COLO668 (cell line): ENCODE data around the gene LPCAT1.
"Not testable (repeated sequence)": the region's sequence is repeated elsewhere in the genome, so short reads cannot be mapped to it uniquely, and the experiment has no call there.

ENCODE experiments used
- DNase-seq: peaks from one replicate; lab custom pipeline; 2025; ENCODE audit not compliant: unreplicated experiment; lab: John Stamatoyannopoulos, UW

Gene LPCAT1

DNA sequence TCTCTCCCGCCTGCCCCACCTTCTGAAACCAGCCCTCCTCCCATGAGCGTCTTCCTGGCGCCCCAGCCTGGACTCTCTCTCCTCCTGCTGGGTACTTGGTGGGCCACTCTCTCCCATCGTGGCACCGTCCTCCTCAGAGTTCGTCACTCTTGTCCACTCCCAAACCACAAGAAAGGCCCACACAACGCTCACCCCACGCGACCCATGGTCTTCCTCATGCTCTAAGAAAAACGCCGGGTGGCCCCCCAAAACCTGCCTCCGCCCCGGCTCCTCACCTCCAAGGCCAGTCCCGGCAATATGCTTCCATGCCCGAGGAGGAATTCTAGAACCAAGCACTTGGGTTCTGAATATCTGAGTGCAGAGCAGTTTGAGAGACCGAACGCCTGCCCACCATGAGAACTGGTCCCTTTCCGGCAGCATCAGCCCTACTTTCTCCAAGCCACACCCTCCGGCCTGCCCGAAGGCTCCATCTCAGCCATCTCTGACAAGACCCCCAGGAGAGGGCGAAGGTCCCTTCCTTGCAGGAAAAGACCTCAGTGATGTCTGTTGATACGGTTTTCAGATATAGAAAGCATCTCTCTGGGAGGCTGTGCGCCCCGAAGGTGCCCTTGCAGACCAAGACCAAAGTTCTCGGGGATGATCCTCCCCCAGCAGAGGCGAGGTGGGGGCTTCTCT, 93.5 kb downstream of the LPCAT1 start:
- DNase-seq, result no peak

DNA sequence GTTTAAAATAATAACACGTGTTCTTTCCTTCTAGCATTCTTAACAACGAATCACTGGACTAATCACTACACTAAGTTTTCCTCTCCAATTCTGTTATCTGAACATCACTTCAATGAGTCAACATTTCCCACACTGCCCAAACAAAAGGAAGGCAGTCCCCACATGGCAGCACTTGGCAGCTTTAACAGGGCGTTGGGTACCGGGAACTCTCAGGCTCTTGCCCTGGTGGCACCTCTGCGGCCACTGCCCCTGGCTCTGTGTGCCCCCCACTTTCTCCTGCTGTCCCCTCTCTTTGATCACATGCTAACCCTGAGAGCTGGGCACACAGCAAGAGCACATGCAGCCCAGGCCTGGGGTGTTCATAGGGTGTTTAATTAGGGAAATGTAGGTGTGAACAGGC, 94.3 kb downstream of the LPCAT1 start:
- peak; percentile 46 for DNase-seq

DNA sequence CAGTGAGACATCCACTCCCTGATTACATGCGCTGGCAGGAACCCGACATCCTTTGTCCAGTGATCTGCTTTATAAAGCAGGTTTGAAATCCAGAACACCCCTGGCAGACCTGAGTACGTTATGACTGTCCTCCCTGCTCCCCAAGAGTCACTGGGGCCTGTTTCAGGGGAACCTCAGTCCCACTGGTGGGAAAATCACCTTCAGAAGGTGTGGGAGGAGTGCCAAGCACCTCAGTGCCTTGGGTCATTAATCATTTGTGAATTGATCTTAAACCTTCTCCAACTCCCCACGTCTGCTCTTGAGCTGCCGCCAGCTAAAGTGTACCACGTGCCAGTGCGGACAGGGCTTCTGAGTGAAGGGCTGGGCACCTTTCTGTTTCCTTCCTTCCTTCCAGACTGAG, 94.7 kb downstream of the LPCAT1 start:
- DNase-seq, result peak; percentile 78

DNA sequence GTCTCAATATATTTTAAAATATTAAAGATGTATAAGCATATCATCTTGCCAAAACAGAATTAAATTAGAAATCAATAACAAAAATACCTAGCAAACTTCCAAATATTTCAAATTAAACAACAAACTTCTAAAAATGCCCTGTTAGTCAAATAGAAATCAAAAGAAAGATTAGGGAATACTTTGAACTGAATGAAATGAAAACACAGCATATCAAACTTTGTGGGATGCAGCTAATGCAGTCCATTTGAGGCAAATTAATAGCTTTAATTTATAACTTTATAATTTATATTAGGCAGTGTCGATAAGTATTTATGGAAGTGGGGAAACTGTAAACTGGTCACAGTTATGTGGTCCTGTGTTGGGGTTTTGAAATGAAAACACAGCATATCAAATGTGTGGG, 95.7 kb downstream of the LPCAT1 start:
- DNase-seq, result no peak

DNA sequence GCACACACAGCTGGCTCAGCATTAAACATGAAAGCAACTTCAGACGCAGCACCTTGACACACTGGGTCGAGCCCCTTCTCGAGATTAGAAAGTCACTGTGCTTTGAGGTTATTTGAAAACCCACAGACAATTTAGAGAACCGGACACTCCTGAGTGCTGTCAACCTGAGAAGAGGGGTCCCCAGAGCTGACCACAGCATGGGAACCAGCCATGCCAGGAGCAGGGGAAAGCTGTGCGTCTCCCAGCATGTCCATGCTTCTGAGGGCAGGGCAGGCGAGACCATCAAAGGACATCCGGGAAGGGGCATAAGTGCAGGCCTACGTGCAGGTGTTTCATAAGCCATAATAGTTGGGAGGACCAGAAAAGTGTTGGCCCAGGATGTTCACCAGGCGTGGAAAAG, 99.0 kb downstream of the LPCAT1 start:
- no peak for DNase-seq

DNA sequence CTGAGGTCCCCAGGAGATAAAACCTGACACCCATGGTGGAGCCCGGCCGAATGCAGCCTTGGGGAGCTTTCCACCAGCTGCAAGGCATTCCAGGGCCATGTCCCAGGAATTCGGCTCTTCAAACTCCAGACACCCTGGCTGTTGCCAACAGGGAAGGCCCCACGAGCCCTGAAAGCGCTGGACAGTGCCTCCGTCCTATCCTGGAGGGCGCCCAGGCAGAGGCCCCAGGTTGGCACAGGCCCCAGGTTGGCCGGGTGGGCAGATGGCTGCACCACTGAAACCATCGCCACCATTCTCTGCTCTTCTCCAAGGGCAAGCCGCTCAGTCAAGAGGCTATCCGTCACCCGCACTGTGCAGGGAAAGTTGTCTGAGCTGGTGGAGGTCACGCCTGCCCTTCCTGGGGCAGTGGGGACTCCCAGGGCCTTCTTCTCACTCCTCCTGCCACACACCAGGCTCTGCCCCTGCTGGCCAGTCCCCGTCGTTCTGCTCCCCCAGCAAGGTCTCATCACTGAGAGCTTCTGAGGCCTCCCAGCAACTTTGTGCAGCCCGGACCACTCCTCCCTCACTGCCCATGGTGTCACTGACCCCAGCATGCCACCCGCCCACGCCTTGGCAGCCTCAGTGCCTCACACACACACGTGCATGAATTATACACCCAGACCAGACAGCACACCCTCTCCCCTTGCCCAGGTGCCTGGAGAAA, 99.7 kb downstream of the LPCAT1 start:
- no peak for DNase-seq

DNA sequence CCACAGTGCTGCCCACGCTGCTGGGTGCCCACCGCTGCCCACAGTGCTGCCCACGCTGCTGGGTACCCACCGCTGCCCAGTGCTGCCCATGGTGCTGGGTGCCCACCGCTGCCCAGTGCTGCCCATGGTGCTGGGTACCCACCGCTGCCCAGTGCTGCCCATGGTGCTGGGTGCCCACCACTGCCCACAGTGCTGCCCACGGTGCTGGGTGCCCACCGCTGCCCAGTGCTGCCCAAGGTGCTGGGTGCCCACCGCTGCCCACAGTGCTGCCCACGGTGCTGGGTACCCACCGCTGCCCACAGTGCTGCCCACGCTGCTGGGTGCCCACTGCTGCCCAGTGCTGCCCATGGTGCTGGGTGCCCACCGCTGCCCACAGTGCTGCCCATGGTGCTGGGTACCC, 101.2 kb downstream of the LPCAT1 start:
- DNase-seq, result not testable (repeated sequence)

DNA sequence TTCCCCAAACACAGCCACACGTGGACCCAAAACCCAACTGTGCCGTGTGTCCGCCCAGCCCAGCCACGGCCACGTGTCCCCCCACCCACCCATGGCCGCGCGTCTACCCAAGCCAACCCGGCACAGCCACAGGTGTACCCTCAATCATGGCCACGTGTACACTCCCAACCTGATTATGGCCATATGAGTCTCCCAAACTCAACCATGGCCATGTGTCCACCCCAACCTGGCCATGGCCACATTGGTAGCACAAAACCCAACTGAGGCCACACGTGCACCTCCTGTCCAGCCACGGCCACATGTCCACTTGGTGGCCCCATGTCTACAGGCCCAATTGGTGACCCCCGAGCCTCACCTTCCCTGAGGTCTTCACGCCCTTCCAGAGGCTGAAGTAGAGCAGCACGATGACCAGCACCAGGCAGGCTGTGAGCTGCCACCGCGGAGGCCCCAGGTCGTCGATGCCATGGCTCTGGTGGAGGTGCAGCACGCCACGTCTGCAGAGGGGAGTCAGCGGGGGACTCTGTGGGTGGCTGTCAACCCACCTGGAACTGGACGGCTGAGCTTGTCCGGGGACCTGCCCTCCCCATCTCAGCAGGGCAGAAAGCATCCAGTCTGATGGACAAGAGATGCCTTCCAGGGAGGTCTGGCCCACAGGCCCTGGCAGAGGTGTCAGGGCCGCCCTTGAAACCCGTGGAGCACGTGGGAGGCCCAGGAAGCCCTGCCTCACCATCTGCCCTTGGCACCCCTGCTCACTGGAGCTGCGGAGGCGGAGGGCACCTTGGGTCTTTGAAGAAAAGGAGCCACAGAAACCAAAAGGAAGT, 102.0 kb downstream of the LPCAT1 start:
- DNase-seq, result no peak

DNA sequence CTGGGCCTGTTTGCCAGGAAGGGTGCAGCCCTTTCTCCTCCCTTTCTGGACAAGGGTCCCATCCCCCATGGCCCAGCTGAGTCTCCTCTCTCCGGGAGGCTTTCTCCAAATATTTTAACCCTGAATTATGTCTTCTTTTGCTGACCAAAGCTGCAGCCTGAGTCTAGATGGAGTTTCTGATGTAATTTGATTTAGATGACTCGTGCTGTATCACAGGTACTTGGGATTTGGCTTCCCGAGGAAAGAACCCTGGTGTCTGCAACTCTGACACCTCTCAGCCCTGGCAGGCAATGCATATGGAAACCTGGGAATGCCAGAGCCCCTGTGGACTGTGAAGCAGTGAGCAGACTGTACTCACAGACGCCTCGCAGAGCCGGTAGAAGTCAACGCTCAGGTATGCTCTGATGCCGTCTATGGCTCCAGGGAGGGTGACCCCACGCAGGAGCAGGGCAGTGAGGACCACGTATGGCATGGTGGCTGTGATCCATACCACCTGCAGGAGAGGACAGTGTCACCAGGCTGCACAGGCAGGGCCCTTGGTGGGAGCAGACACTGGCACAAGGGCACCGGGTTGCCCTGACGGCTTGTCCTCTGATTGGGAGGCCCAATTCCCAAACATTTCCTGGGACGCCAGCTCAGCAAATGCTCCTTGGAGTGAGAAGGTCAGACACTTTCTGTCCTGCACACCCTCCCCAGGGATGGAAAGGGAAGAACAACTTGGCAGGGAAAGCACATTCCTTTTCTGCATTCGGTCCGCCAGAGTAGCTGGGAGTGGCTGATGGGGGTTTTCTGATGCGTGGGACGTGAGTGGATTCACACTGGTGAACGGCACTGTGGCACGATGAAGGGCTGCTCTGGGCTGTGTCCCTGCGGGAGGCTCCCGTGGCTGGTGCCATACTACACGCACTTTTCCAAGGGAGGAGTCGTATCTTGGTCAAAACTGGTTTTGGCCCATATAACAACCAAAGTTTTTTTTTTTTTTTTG, 103.3 kb downstream of the LPCAT1 start:
- no peak for DNase-seq

DNA sequence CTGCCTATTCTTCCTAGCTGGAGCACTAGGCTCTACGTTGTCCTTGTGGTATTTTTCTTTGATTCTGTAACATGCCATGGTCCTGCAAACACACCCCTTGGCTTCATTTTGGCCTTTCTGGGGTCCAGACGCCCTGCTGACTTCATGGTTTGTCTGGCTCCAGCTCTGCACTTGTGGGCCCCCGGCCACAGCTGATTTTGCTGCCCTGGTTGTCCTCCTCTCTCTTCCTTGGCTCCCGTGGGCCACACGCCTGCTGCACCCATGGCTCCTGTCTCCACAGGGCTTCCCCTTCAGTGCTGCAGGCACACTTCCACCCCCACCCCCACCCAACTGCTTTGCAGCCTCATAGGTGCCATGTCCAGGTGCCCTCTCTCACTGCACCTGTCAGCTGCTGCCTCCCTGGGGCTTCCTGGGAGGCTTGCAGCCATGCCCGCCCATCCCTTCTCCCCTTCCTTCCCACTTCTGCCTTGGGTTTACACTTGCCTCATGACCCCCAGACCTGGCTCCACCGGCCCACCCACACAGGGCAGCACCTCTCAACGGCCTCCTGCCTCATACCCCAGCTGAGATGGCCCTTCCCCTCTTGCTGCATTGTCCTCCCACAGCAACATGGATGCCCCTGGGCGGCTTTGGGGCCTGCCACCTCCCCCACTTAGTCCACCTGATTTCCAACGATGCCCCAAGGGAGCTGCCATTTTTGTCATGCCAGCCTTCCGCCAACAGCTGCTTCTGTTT, 104.1 kb downstream of the LPCAT1 start:
- DNase-seq, result peak; percentile 26

DNA sequence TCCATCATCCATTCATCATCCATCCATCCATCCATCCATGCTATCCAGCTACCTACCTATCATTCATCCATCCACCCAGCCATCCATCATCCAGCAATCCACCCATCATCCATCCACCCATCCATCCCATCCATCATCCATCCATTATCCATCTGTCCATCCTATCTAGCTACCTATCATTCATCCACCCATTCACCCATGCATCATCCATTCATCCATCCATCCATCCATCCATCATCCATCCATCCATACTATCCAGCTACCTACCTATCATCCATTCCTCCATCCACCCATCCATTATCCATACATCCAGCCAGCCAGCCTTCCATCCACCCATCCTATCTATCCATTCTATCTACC, 104.9 kb downstream of the LPCAT1 start:
- no peak for DNase-seq

DNA sequence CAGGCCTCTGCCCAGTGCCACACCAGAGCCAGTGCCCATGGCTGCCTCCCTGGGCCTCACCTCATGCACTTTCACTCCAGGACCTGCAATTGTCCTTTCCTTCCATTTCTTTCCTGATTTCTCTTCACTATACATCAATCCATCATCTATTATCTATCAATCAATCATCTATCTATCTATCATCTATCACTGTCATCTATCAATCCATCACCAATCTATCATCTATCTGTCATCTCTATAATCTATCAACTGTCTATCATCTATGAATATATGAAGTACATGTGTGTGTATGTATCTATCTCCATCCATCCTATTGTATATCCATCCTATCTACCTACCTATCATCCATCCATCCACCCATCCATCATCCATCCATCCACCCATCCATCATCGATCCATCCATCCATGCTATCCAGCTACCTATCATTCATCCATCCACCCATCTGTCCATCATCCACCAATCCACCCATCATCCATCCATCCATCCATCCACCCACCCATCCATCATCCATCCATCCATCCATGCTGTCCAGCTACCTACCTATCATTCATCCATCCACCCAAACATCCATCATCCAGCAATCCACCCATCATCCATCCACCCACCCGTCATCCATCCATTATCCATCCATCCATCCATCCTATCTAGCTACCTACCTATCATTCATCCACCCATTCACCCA, 105.4 kb downstream of the LPCAT1 start:
- DNase-seq, result no peak

DNA sequence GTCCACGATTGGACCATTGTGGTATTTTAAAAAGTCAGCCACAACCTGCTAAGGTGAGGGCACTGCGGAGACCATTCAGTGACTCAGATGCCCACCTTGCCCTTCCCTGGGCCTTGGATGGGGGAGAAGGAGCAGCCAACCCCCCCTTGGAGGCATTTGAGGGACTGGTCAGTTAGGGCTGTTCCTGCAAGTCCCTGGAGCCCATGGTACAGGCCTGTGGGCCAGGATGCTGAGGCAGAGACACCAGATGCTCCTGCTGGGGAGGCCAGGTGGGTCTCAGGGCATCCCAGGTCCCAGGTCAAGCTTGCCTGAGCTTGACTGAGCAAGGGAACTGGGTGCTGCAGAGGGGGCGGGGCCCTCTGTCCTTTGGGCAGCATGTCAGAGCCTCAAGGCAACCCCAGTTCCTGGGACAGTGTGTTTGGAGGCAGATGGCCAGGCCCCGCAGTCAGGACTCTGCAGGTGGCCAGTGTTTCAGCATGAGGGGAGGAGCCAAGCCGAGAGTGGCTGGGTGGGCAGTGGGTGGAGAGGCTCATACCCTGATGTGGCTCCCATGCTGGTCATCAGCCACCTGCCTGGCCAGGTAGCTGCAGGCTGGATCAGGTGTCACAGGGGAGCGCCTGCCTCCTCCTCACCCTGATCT, 106.1 kb downstream of the LPCAT1 start:
- DNase-seq, result peak; percentile 34

DNA sequence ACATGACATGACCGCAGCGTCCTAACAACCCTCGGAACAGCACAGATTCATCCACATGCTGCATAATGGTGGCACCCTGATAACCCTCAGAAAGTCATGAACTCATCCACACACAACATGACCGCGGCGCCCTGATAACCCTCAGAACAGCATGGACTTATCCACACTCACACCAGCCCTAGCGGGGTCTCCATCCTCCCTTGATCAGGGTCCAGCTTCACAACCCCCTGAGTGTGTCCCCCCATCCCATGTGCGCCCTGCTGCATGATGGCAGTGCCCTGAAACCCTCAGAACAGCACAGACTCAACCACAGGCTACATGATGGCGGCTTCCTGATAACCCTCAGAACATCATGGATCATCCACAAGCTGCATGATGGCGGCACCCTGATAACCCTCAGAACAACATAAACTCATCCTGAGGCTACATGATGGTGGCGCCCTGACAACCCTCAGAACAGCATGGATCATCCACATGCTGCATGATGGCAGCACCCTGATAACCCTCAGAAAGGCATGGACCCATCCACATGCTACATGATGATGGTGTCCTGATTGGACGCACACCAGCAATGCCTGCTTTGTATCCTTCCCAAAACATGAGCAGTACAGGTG, 106.8 kb downstream of the LPCAT1 start:
- DNase-seq, result no peak

DNA sequence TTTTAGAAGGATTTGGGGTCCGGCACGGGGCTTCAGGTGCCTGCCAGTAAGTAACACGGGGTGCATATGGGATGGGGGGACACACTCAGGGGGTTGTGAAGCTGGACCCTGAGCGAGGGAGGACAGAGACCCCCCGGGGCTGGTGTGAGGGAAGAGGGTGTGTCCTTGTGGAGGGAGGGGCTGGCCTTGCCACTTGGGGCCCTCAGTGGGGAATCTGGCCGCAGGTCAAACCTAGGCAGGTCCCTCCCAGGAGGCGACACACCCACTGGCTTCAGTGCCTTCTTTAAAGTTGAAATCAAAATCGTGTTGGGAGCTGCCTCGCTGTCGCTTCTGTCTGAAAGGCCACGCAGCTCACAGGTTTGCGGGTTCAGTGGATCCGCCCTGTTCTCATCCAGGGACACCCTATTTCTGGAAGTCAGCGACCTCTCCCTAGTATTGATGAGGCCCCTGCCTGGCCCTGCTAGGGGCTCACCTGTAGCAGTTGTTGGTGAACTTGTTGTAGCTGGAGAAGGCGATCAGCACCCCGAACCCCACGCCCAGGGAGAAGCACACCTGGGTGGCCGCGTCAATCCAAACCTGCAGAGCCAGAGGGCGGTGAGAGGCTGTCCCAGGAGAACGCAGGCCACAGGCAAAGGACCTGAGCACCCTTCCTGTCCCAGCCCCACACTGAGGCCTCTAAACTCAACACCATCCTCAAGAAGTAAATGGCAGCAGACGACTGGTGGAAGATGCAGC, 108.0 kb downstream of the LPCAT1 start:
- DNase-seq, result no peak

DNA sequence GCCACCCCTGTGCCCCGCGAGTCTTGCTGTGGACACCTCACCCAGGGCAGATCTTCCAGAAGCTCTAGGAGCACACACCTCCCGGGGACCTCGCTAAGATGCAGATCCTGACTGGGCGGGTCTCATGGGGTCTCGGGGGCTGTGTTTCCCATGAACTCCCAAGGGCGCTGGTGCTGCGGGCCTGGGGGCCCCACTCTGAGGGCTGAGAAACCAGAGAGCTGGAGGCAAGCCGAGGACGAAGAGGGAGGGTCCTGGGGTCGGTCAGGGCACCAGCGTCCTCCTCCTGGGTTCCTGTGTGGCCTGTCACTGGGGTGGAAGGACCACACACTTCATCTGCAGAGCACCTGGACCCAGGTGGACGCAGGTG, 108.7 kb downstream of the LPCAT1 start:
- no peak for DNase-seq

DNA sequence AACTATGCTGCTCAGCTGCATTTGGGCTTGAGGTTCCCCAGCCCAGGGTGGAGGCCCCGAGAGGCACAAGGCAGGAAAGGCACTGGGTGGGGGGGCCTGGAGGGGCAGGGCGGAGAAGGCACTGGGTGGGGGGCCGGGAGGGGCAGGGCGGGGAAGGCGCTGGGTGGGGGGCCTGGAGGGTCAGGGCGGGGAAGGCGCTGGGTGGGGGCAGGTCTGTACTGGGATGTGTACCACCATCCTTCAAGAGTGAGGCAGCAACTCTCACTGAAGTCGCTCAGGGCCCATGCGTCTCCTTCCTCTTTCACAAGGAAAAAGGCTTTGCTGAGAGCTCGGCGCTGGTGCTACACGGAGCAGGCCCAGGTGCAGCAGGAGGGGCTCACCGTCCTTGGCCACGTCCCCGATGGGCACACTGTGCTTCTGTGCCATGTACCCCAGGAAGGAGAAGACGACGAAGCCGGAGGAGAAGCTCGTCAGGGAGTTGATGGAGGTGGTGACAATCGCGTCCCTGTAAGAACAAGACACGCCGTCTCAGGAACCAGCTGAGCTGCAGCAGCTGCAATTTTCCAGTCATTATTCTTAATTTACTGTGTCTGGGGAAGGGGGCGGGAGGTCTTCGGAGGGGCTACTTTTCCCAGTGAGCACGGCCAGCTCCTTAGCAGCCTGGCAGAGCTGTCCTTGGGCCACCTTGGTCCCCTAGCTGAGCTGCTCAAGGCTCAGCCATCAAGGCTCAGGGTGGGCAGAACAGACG, 109.3 kb downstream of the LPCAT1 start:
- no peak for DNase-seq
